GM12872 (cell line): Measurements from ENCODE around the gene SGPP2.

Experiments
- TF ChIP-seq, protein P1 (sequence below): IDR thresholded peaks from 3 replicates; pipeline ENCODE4 v1.5.1; 2011; ENCODE audit warnings: low read depth, mild to moderate bottlenecking, low read length, moderate library complexity; ENCODE audit not compliant: insufficient read depth

SGPP2 gene

DNA sequence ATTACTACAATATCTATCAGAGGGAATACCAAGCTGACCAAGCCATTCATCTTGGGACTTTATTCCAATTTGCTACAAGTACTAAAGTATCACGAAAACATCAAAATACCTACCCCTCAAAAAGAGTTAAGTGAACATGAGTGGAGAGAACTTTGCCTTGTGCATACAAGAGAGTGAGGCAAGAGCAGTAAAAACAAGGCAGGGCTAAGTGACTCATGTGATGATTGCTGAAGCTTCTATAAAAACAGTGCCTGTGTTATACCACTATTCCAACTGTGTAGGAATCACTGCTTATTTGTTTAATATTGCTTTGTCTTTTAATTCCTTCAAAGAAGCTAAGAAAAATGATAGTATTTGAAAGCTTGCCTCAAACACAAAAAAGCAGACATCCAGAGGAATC lies 170.3 kb downstream of the SGPP2 start:
- TF ChIP-seq, protein P1, sequence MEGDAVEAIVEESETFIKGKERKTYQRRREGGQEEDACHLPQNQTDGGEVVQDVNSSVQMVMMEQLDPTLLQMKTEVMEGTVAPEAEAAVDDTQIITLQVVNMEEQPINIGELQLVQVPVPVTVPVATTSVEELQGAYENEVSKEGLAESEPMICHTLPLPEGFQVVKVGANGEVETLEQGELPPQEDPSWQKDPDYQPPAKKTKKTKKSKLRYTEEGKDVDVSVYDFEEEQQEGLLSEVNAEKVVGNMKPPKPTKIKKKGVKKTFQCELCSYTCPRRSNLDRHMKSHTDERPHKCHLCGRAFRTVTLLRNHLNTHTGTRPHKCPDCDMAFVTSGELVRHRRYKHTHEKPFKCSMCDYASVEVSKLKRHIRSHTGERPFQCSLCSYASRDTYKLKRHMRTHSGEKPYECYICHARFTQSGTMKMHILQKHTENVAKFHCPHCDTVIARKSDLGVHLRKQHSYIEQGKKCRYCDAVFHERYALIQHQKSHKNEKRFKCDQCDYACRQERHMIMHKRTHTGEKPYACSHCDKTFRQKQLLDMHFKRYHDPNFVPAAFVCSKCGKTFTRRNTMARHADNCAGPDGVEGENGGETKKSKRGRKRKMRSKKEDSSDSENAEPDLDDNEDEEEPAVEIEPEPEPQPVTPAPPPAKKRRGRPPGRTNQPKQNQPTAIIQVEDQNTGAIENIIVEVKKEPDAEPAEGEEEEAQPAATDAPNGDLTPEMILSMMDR, result no peak

DNA sequence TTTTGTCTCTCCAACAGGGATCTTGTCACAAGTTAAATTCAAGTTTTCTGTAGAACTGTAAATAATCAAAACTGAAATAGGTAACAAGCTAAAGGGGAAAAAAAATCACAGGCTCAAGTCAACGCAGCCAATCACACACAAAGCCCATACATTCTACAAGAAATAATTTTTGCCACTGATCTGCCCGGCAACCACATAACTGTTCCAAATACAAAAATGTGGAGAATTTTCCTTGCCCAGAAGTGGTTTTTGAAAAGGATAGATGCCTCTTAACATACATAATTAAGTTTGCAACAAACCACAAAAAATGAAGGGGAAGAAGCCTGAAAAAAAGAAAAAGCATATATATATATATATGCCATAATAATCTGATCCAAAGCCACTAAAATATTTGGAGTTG lies 171.2 kb downstream of the SGPP2 start:
- TF ChIP-seq, protein P1, result no peak

DNA sequence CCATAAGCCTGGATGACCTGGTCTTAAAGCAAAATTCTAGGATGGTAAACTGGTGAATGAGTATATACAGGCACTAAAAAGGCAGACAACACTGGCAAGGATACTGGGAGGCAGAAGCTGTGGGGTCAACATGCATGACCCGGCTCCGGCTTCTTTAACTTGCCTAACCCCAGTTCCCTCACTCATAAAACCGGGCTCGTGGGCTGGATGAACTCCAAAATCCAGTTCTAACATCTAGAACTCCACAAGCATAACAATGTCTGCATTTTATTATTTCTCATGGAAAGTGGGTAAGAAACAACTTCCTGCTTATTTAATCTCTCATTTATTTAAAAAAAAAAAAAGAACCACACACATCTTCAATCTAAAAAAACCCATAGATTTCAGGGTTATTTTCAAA lies 174.3 kb downstream of the SGPP2 start:
- TF ChIP-seq, protein P1, result no peak

DNA sequence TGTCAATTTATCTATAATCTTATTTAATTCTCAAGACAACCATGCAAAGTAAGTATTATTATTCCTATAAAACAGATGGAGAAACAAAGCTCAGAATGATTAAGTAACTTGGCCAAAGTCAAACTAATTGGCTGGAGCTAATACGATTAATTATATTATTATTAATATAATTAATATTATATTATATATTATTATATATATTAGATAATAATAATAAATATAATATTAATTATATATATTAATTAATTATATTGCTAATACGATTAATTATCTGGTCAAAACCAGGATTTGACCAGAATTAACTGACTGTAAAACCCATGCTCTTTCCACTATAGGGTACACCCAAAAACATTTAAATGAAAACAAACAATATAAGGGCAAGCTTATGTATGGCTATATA lies 179.2 kb downstream of the SGPP2 start:
- TF ChIP-seq, protein P1, result no peak

DNA sequence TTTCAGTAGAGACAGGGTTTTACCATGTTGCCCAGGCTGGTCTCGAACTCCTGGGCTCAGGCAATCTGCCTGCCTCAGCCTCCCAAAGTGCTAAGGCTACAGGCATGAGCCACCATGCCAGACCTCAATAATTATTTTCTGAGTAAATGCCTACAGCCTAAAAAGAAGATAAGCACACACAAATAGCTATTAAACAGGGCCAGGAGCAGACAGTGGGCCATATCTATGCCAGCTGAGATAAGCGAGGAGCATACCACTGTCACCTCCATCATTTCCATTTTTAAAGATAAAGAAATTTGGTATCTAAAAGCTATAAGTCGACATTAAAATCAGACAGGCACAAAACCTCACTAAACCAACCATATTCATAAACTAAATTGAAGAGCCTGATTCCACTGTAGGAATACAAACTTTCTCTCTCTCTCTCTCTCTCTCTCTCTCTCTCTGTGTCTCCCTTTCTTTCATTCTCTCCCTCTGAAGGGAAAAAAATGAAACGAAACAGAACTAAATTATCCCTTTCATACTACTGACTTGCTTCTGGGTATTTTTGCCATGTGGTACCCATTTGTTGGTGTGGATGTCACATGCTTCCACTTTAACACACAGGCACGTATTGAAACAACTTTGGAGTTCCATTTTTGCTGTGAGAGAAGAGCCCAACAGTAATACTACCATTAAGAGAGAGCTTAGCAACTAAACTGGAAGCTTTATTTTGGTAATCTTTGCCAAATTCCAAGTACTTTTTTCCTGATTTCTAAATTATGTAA lies 180.6 kb downstream of the SGPP2 start:
- TF ChIP-seq, protein P1, result no peak

DNA sequence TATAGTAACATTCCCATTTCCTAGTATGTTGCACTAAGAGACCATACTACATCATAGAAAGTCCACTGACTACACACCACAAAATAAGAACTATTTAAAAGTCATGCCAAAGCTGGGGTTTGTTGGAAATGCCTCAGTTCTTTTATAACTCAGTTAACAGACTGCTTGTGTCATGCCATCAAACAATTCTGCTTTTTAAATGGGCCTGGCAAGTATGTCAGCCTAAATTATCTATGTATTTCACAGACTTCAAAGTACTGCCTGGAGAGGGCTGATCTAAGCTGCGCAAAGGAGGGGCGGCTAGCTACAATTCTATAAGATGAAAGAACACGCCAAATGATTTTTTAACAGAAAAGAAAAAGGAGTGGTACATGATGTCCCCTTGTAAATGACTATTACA lies 182.0 kb downstream of the SGPP2 start:
- TF ChIP-seq, protein P1, result no peak

DNA sequence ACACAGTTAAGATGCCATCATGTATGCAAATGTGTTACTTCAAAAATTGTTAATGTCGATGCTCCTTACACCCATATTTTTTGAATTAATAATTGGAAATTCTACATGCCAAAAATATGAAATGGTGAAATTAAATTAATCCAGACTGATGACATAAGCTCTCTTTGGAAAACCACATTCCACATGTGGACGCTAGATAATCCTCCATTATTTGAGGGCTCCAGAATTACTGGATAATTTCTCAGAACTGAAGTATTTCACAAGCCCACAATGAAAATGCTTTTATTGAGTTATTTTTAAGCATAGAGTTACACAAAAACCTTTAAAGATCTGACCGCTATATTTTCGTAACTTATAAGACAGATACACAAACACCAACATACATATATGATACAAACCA lies 183.7 kb downstream of the SGPP2 start:
- TF ChIP-seq, protein P1, result no peak
